Epithelial cell of proximal tubule (primary cell): ENCODE measurements around the gene TRABD. TPM values are rescaled to one million over a fixed set of nuclear protein-coding genes. Genes with fewer than 3 reads are reported as not detected.

Experiments used
- DNase-seq: peaks from one replicate; pipeline ENCODE4 v3.0.0-alpha.2; 2011; ENCODE audit warnings: low read depth
- H3K4me3 ChIP-seq: 2 replicates; pipeline ENCODE4 v1.5.1; 2011; ENCODE audit warnings: low read depth, mild to moderate bottlenecking, low read length
- CTCF ChIP-seq: conservative IDR thresholded peaks from 2 replicates; pipeline ENCODE4 v1.5.1; 2012; ENCODE audit warnings: low read depth, mild to moderate bottlenecking, low read length
- total RNA-seq: library from RNA; depleted of rRNA; stranded (reverse); fragments of >200 nt; gene quantifications from 2 replicates; pipeline ENCODE4 v1.2.3, GENCODE V29; 2015

The TRABD gene
- total RNA-seq, 1 donor from 2014 or later, result 55.5 TPM

GRCh38 chr22:50217543-50218152 lies 31.9 kb downstream of the TRABD start:
- no peak for DNase-seq
- no peak for TF ChIP-seq CTCF
- no peak overlapping the region for H3K4me3 ChIP-seq

GRCh38 chr22:50218153-50218995 lies 32.7 kb downstream of the TRABD start:
- no peak for DNase-seq
- no peak for TF ChIP-seq CTCF
- no peak overlapping the region for H3K4me3 ChIP-seq

GRCh38 chr22:50218996-50219727 lies 33.4 kb downstream of the TRABD start:
- no peak overlapping the region for H3K4me3 ChIP-seq
- TF ChIP-seq CTCF, result no peak
- DNase-seq, result no peak

- H3K4me3 ChIP-seq, result no peak overlapping the region
- no peak for DNase-seq
- TF ChIP-seq CTCF, result no peak
Observed at GRCh38 chr22:50219800-50220602, 34.3 kb downstream of the TRABD start.

GRCh38 chr22:50220603-50221409 lies 35.1 kb downstream of the TRABD start:
- no peak for TF ChIP-seq CTCF
- DNase-seq, result no peak
- H3K4me3 ChIP-seq, result no peak overlapping the region
